Measurements from ENCODE around the gene C10orf95.

The C10orf95 gene

GRCh38 chr10:102407425-102408130 lies 43.8 kb downstream of the C10orf95 start:
- no peak for TF ChIP-seq CTCF (IDR thresholded peaks at IDR 0.05; ENCODE audit: insufficient read depth, low read depth, low read length, missing control alignments)
- no peak for DNase-seq (ENCODE audit: low read depth)
- H3K4me3 ChIP-seq (ENCODE audit: low read depth, low read length), result no peak overlapping the region

- H3K4me3 ChIP-seq (ENCODE audit: low read depth, low read length), result no peak overlapping the region
- TF ChIP-seq CTCF (IDR thresholded peaks at IDR 0.05; ENCODE audit: insufficient read depth, low read depth, low read length, missing control alignments), result no peak
- no peak for DNase-seq (ENCODE audit: low read depth)
Measured at GRCh38 chr10:102406815-102407214, 44.5 kb downstream of the C10orf95 start.

GRCh38 chr10:102405632-102406031 lies 45.7 kb downstream of the C10orf95 start:
- DNase-seq (ENCODE audit: low read depth), result no peak
- TF ChIP-seq CTCF (IDR thresholded peaks at IDR 0.05; ENCODE audit: insufficient read depth, low read depth, low read length, missing control alignments), result no peak
- H3K4me3 ChIP-seq (ENCODE audit: low read depth, low read length), result no peak overlapping the region

- H3K4me3 ChIP-seq (ENCODE audit: low read depth, low read length), result no peak overlapping the region
- no peak for DNase-seq (ENCODE audit: low read depth)
- TF ChIP-seq CTCF (IDR thresholded peaks at IDR 0.05; ENCODE audit: insufficient read depth, low read depth, low read length, missing control alignments), result no peak
Measured at GRCh38 chr10:102405108-102405571, 46.2 kb downstream of the C10orf95 start.

GRCh38 chr10:102404361-102405107 lies 46.8 kb downstream of the C10orf95 start:
- no peak for DNase-seq (ENCODE audit: low read depth)
- H3K4me3 ChIP-seq (ENCODE audit: low read depth, low read length), result no peak overlapping the region
- no peak for TF ChIP-seq CTCF (IDR thresholded peaks at IDR 0.05; ENCODE audit: insufficient read depth, low read depth, low read length, missing control alignments)

- DNase-seq (ENCODE audit: low read depth), result no peak
- H3K4me3 ChIP-seq (ENCODE audit: low read depth, low read length), result no peak overlapping the region
- no peak for TF ChIP-seq CTCF (IDR thresholded peaks at IDR 0.05; ENCODE audit: insufficient read depth, low read depth, low read length, missing control alignments)
Measured at GRCh38 chr10:102403115-102403514, 48.2 kb downstream of the C10orf95 start.
